Subcutaneous adipose tissue (tissue), 4 donors: ENCODE results near the gene CORO2B. TPM values are rescaled to one million over a fixed set of nuclear protein-coding genes. Genes with fewer than 3 reads are reported as not detected.

Experiments
- total RNA-seq, 4 donors: library from RNA; depleted of rRNA; stranded (reverse); fragments of >200 nt; gene quantifications; one replicate each; pipeline ENCODE4 v1.1.0, GENCODE V29; 2016
- TF ChIP-seq, protein P1 (sequence below): fragments of 450-650 bp; IDR thresholded peaks from one replicate; pipeline ENCODE4 v1.5.1; 2016; ENCODE audit warnings: low read depth, mild to moderate bottlenecking, control low read depth, antibody characterized with exemption, moderate library complexity

Gene CORO2B
- total RNA-seq, 4 donors from 2014 or later: 5.4 to 15.3 (median 9.7) TPM

GRCh38 chr15:68655686-68656437, 77.1 kb downstream of the CORO2B start:
- TF ChIP-seq, protein P1, sequence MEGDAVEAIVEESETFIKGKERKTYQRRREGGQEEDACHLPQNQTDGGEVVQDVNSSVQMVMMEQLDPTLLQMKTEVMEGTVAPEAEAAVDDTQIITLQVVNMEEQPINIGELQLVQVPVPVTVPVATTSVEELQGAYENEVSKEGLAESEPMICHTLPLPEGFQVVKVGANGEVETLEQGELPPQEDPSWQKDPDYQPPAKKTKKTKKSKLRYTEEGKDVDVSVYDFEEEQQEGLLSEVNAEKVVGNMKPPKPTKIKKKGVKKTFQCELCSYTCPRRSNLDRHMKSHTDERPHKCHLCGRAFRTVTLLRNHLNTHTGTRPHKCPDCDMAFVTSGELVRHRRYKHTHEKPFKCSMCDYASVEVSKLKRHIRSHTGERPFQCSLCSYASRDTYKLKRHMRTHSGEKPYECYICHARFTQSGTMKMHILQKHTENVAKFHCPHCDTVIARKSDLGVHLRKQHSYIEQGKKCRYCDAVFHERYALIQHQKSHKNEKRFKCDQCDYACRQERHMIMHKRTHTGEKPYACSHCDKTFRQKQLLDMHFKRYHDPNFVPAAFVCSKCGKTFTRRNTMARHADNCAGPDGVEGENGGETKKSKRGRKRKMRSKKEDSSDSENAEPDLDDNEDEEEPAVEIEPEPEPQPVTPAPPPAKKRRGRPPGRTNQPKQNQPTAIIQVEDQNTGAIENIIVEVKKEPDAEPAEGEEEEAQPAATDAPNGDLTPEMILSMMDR: no peak

GRCh38 chr15:68656438-68656739, 77.6 kb downstream of the CORO2B start:
- TF ChIP-seq, protein P1: no peak

DNA sequence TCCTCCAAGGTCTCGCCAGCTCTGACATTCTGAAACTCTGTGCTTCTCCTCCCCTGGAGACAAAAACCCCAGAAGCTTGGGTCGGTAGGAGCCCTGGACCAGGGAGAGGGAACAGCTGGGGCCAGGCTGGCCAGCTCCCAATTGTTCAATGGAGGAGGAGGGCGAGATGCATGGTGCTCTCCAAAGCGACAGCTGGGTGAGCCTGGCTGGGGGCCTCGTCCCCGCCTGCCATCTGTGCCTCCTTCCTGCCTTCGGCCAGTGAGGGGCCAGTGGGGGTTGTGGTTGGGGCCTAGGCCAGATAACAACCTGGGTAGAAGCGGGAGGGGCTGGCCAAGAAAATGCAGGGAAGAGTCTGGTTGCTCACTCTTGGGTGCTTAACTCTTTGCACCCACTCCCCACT, 79.4 kb downstream of the CORO2B start:
- TF ChIP-seq, protein P1: no peak

GRCh38 chr15:68658641-68659358, 80.0 kb downstream of the CORO2B start:
- TF ChIP-seq, protein P1: no peak

DNA sequence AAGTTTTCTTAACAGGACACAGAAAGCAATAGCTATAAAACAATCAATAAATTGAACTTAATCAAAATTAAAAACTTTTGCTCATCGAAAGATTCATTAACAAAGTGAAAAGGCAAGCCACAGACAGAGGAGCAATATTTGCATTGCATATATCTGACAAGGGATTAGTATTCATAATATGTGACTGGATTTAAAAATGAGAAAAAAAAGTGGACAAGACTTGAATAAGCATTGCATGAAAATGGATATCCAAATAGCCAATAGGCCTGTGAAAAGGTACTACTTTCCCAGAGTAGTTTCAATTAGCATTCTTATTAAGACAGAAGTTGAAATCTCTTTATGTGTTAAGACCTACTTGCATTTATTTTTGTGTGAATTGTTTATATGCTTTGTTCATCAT, 84.7 kb downstream of the CORO2B start:
- TF ChIP-seq, protein P1: no peak

GRCh38 chr15:68666120-68666811, 87.5 kb downstream of the CORO2B start:
- TF ChIP-seq, protein P1: no peak

- TF ChIP-seq, protein P1: no peak
These were observed 88.1 kb downstream of the CORO2B start for GRCh38 chr15:68666812-68667450.
